K562 (cell line): ENCODE measurements around the gene CMSS1. TPM values are rescaled to one million over a fixed set of nuclear protein-coding genes. Genes with fewer than 3 reads are reported as not detected.

Experiments used
- ATAC-seq: fragments of 200-7000 bp; cut with Tn5 transposase; 3 replicates; pipeline ENCODE4 v1.9.1; 2020; ENCODE audit warnings: moderate library complexity
- BruUV-seq: library from RNA; stranded (reverse); fragments of 400-500 nt; replicated peaks from 2 replicates; lab custom pipeline; 2021; lab: Mats Ljungman, UMichigan
- CTCF ChIA-PET: fragments of 300-600 bp; formaldehyde crosslinking; extraction: SDS; loops from one replicate; lab custom pipeline; 2021; ENCODE audit warnings: low intra/inter-chr PET ratio; lab: Yijun Ruan, JAX
- POLR2A ChIA-PET: fragments of 300-600, 350-650 bp; sonication (Branson Sonifier 250); formaldehyde crosslinking; extraction: SDS; loops from one replicate; lab custom pipeline; 2021; ENCODE audit warnings: antibody characterized with exemption, inconsistent platforms; lab: Yijun Ruan, JAX
- DNase-seq, 4 experiments: peaks; one replicate each; pipeline versions ENCODE4 v3.0.0 to v3.0.0-alpha.2; 2011 to 2018; ENCODE audit warnings: low spot score in 3 of 4, mixed read lengths in 3 of 4; ENCODE audit errors: extremely low read depth in 1 of 4
- FAIRE-seq: peaks from 2 replicates; lab custom pipeline; 2011; peaks lifted over from hg19 to GRCh38; lab: Jason Lieb, UNC
- H2AFZ ChIP-seq: 2 replicates; pipeline ENCODE4 v1.6.0; 2011; ENCODE audit warnings: low read depth, low read length, control low read depth, inconsistent platforms
- H3K27ac ChIP-seq: fragments of 200-600 bp; 3 replicates; pipeline ENCODE4 v1.8.0; 2011; ENCODE audit warnings: low read depth, mild to moderate bottlenecking, control low read depth, inconsistent platforms, low read length, moderate library complexity, mixed read lengths; ENCODE audit errors: extremely low read depth
- H3K27me3 ChIP-seq, 2 experiments: fragments of 300-600 bp in 1 of 2; 2 replicates in 1 of 2; 3 replicates in 1 of 2; pipeline versions ENCODE4 v1.6.0 to v1.8.0; 2011; ENCODE audit warnings: inconsistent platforms in 2 of 2, low read length in 2 of 2, mild to moderate bottlenecking in 1 of 2, mixed read lengths in 1 of 2, moderate library complexity in 1 of 2; ENCODE audit not compliant: control insufficient read depth in 2 of 2, insufficient read depth in 2 of 2
- H3K36me3 ChIP-seq: fragments of 300-600 bp; 3 replicates; pipeline ENCODE4 v1.8.0; 2011; ENCODE audit warnings: mild to moderate bottlenecking, low read length, inconsistent platforms; ENCODE audit not compliant: control insufficient read depth, insufficient read depth
- H3K4me1 ChIP-seq, 2 experiments: fragments of 200-600 bp in 1 of 2; replicated peaks in 1 of 2; 2 replicates in 1 of 2; 3 replicates in 1 of 2; pipeline versions ENCODE4 v1.5.1 to v1.8.0; 2011; ENCODE audit warnings: inconsistent platforms in 2 of 2, low read length in 2 of 2, mild to moderate bottlenecking in 1 of 2, mixed read lengths in 1 of 2, moderate library complexity in 1 of 2; ENCODE audit not compliant: control insufficient read depth in 2 of 2, insufficient read depth in 2 of 2
- H3K4me2 ChIP-seq: 2 replicates; pipeline ENCODE4 v1.6.1; 2011; ENCODE audit warnings: low read length, control low read depth, inconsistent platforms, mixed read lengths; ENCODE audit not compliant: insufficient read depth
- H3K4me3 ChIP-seq: fragments of 200-600 bp; sonication (generic), shearing (Covaris generic); 2 replicates; pipeline ENCODE4 v1.5.1; 2016; ENCODE audit warnings: control low read depth, inconsistent platforms
- H3K79me2 ChIP-seq: fragments of 200-600 bp; 3 replicates; pipeline ENCODE4 v1.8.0; 2011; ENCODE audit warnings: low read length, inconsistent platforms; ENCODE audit not compliant: control insufficient read depth, insufficient read depth
- H3K9ac ChIP-seq, 2 experiments: 2 replicates each; pipeline versions ENCODE4 v1.6.0 to v1.6.1; 2011; ENCODE audit warnings: low read depth in 2 of 2, low read length in 2 of 2, control low read depth in 1 of 2, inconsistent platforms in 1 of 2, mild to moderate bottlenecking in 1 of 2, mixed read lengths in 1 of 2; ENCODE audit not compliant: insufficient read depth in 1 of 2
- H3K9me1 ChIP-seq: one replicate; pipeline ENCODE4 v1.6.0; 2011; ENCODE audit warnings: inconsistent platforms, mild to moderate bottlenecking, low read length, moderate library complexity; ENCODE audit not compliant: control insufficient read depth, insufficient read depth
- H3K9me3 ChIP-seq: replicated peaks from 2 replicates; pipeline ENCODE4 v1.5.1; 2011; ENCODE audit warnings: low read depth, low read length, inconsistent platforms; ENCODE audit not compliant: control insufficient read depth, insufficient read depth
- H4K20me1 ChIP-seq: replicated peaks from 2 replicates; pipeline ENCODE4 v1.6.1; 2011; ENCODE audit warnings: low read length, inconsistent platforms, mixed read lengths; ENCODE audit not compliant: control insufficient read depth, insufficient read depth
- RFX7 ChIP-seq: fragments of 250-450 bp; sonication (Bioruptor Pico); IDR thresholded peaks from 2 replicates; pipeline ENCODE4 v1.5.1; 2021; ENCODE audit warnings: mild to moderate bottlenecking
- ZNF668 ChIP-seq: fragments of 250-450 bp; sonication (Bioruptor Pico); IDR thresholded peaks from 2 replicates; pipeline ENCODE4 v1.8.0; 2022; ENCODE audit warnings: mild to moderate bottlenecking, inconsistent platforms
- WGBS: fragments of 100-300 bp; shearing (Covaris generic); methylation state at CpG from one replicate; pipeline ENCODE4 v1.1.6; 2016; ENCODE audit warnings: low coverage, mixed read lengths; ENCODE audit not compliant: insufficient coverage; ENCODE audit errors: missing lambda C conversion rate; 5-methylcytosine and 5-hydroxymethylcytosine counted together
- in situ Hi-C: fragments of 300-500 bp; cut with MboI; formaldehyde crosslinking; loops from 4 replicates; pipeline ENCODE4 v1.15.0; 2018; ENCODE audit warnings: inconsistent platforms, mixed read lengths
- intact Hi-C: fragments of 100-400 bp; cut with micrococcal nuclease; formaldehyde crosslinking; loops from 2 replicates; pipeline ENCODE4 v1.14.2; 2022
- polyA plus RNA-seq, 8 experiments: library from polyadenylated mRNA; depleted of rRNA in 4 of 8; stranded (reverse) in 5 of 8; unstranded in 3 of 8; fragments of >200 nt; fragmentation: Nextera tagmentation in 2 of 8; fragmentation: Illumina TruSeq in 1 of 8; extraction: Ambion mirVana in 2 of 8; extraction: Trizol in 1 of 8; gene quantifications; 2 replicates each; pipeline versions ENCODE4 v1.2.1 to v1.2.3, GENCODE V29; 2011 to 2014; ENCODE audit warnings: inconsistent platforms in 1 of 8, missing spikeins in 1 of 8
- total RNA-seq, 7 experiments: library from RNA; depleted of rRNA in 6 of 7; stranded (reverse); fragments of >200 nt in 6 of 7; fragmentation: Illumina TruSeq in 2 of 7; extraction: Trizol in 2 of 7; gene quantifications; 2 replicates each; pipeline versions ENCODE4 v1.2.1 to v1.2.3, GENCODE V29; 2011 to 2021; ENCODE audit warnings: low replicate concordance in 1 of 7
- TF ChIP-seq, protein P1 (sequence below), 3 experiments: IDR thresholded peaks in 2 of 3; conservative IDR thresholded peaks in 1 of 3; 2 replicates each; pipeline ENCODE4 v1.5.1; 2011 to 2012; ENCODE audit warnings: low read length in 3 of 3, mild to moderate bottlenecking in 3 of 3, control low read depth in 2 of 3, improper control_type of control experiment in 1 of 3, inconsistent platforms in 1 of 3, low read depth in 1 of 3, mixed read lengths in 1 of 3, moderate library complexity in 1 of 3; ENCODE audit not compliant: insufficient read depth in 2 of 3

CMSS1 gene
- total and polyA plus RNA-seq, 9 of the 15 experiments (the other 6 are each of a cell fraction or from before 2014, with no cell fraction given) = 46.9 to 109 (median 72.3) TPM

DNA sequence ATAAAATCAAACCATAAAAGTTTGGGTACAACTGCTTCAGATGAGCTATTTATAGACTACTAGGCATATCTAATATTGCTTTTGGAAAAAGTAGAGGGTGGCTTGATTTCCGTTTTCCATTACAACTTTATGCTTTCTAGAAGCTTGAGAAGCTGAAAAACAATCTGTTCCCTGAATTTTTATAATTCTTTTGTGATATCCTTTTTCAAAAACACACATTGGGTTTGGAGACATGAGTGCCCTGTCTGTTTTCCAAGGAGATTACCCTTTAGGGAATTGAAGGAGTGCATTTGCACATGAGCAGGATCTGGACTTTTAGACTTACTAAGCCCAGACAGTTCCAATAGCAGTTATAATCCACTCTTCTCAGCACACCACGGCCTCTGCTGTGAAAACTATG lies 346.1 kb downstream of the CMSS1 start (continued):
- TF ChIP-seq, protein P1, sequence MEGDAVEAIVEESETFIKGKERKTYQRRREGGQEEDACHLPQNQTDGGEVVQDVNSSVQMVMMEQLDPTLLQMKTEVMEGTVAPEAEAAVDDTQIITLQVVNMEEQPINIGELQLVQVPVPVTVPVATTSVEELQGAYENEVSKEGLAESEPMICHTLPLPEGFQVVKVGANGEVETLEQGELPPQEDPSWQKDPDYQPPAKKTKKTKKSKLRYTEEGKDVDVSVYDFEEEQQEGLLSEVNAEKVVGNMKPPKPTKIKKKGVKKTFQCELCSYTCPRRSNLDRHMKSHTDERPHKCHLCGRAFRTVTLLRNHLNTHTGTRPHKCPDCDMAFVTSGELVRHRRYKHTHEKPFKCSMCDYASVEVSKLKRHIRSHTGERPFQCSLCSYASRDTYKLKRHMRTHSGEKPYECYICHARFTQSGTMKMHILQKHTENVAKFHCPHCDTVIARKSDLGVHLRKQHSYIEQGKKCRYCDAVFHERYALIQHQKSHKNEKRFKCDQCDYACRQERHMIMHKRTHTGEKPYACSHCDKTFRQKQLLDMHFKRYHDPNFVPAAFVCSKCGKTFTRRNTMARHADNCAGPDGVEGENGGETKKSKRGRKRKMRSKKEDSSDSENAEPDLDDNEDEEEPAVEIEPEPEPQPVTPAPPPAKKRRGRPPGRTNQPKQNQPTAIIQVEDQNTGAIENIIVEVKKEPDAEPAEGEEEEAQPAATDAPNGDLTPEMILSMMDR (IDR thresholded peaks at IDR 0.05 in 2 of 3, conservative IDR thresholded peaks at IDR 0.05 in 1 of 3; ENCODE audit: insufficient read depth in 2 of 3, low read depth in 1 of 3, low read length in 3 of 3) = no peak
- no peak for TF ChIP-seq RFX7 (CRISPR knock-in tag)
- TF ChIP-seq, all 486 proteins: peak for 0

- 74% methylated on average over 3 of the region's 3 CpGs for WGBS
- H3K27ac ChIP-seq = no peak overlapping the region
- in situ Hi-C loops = no loop called here
- H3K27me3 ChIP-seq = no peaks in the 10 kb centered on the region
- no peak for TF ChIP-seq ZNF668
- H3K36me3 ChIP-seq = peaks cover 18% of the 10 kb centered on the region; the same call in 2 of the 3 replicates
- intact Hi-C loops = no loop called here
- H3K9ac ChIP-seq = no peak overlapping the region
- no peaks in the 10 kb centered on the region for H3K79me2 ChIP-seq
- ATAC-seq = no peak
- no peaks in the 10 kb centered on the region for H4K20me1 ChIP-seq
- no peak overlapping the region for H3K4me2 ChIP-seq
- H3K4me3 ChIP-seq = no peak overlapping the region
- H3K9me3 ChIP-seq = no peaks in the 10 kb centered on the region
- ChIA-PET POLR2A (no interaction called here), CTCF (no interaction called here)
- no peaks in the 10 kb centered on the region for H3K4me1 ChIP-seq
- no TSS peak for BruUV-seq
- FAIRE-seq = no peak
- no peaks in the 10 kb centered on the region for H3K9me1 ChIP-seq
- DNase-seq = no peak
- H2AFZ ChIP-seq = no peak overlapping the region
Measured at GRCh38 chr3:100164743-100165142, 347.1 kb downstream of the CMSS1 start.
